ENCODE data around the gene STPG3.

GRCh38 chr9:137275203-137275587, 24.1 kb downstream of the STPG3 start:
- TF ChIP-seq CTCF (IDR thresholded peaks at IDR 0.05; ENCODE audit: control extremely low read depth in 1 of 3, insufficient read depth in 1 of 3, low read depth in 1 of 3, low read length in 3 of 3) (no peak), CBX8 (IDR thresholded peaks at IDR 0.05; ENCODE audit: borderline replicate concordance, low read depth, low read length) (no peak), SP2 (IDR thresholded peaks at IDR 0.05; ENCODE audit: low read length) (no peak), CEBPB (IDR thresholded peaks at IDR 0.05; ENCODE audit: low read depth, low read length) (no peak), POLR2A (IDR thresholded peaks at IDR 0.05; ENCODE audit: control extremely low read depth in 1 of 2, low read depth in 2 of 2, low read length in 2 of 2) (no peak), POLR2AphosphoS5 (IDR thresholded peaks at IDR 0.05; ENCODE audit: low read depth, low read length) (no peak), MAX (IDR thresholded peaks at IDR 0.05) (no peak)

All from H1 (cell line).